Uterus (tissue), 4 donors: ENCODE data around the gene DMP1. TPM values are rescaled to one million over a fixed set of nuclear protein-coding genes. Genes with fewer than 3 reads are reported as not detected.

Source experiments
- DNase-seq, 2 donors: peaks; one replicate each; pipeline ENCODE4 v3.0.0-alpha.2; 2019 to 2020
- H3K27ac ChIP-seq, 2 donors: fragments of 200-600 bp; sonication (generic); 1 replicate in 1 of 2; 2 replicates in 1 of 2; pipeline ENCODE4 v1.5.1; 2016 to 2018
- H3K27me3 ChIP-seq, 2 donors: fragments of 200-600 bp; sonication (generic); one replicate each; pipeline ENCODE4 v1.5.1; 2018 to 2019; ENCODE audit warnings: control low read depth in 1 of 2
- H3K36me3 ChIP-seq, 2 donors: fragments of 200-600 bp; sonication (generic); one replicate each; pipeline ENCODE4 v1.5.1; 2019; ENCODE audit warnings: control low read depth in 1 of 2
- H3K4me1 ChIP-seq, 2 donors: fragments of 200-600 bp; sonication (generic); one replicate each; pipeline ENCODE4 v1.5.1; 2018 to 2019; ENCODE audit warnings: control low read depth in 1 of 2
- H3K4me3 ChIP-seq, 2 donors: fragments of 200-600 bp; sonication (generic); 1 replicate in 1 of 2; 2 replicates in 1 of 2; pipeline ENCODE4 v1.5.1; 2018 to 2019; ENCODE audit warnings: mild to moderate bottlenecking in 1 of 2
- H3K9me3 ChIP-seq, 2 donors: fragments of 200-600 bp; sonication (generic); one replicate each; pipeline ENCODE4 v1.5.1; 2019; ENCODE audit warnings: control low read depth in 1 of 2
- POLR2A ChIP-seq, 2 donors: fragments of 450-650 bp; IDR thresholded peaks; one replicate each; pipeline ENCODE4 v1.6.1; 2016; ENCODE audit warnings: antibody characterized with exemption in 2 of 2, mild to moderate bottlenecking in 1 of 2, moderate library complexity in 1 of 2
- intact Hi-C: fragments of 100-400 bp; cut with DNase I; formaldehyde crosslinking; loops from one replicate; pipeline ENCODE4 v1.15.1; 2023; ENCODE audit warnings: low total_unique reads
- total RNA-seq, 4 donors: library from RNA; depleted of rRNA in 3 of 4; stranded (reverse); fragments of >200 nt in 3 of 4; gene quantifications; one replicate each; pipeline versions ENCODE4 v1.1.0 to v1.2.4, GENCODE V29; 2014 to 2023
- TF ChIP-seq, protein P1 (sequence below), 4 experiments: fragments of 200-600 bp in 2 of 4; fragments of 450-650 bp in 2 of 4; sonication (generic) in 2 of 4; IDR thresholded peaks; one replicate each; pipeline ENCODE4 v1.5.1; 2016 to 2019; ENCODE audit warnings: antibody characterized with exemption in 4 of 4, mild to moderate bottlenecking in 2 of 4, moderate library complexity in 1 of 4
- donor health status: DM: yes; HTN: yes; CAD: no.

DMP1 gene, protein sequence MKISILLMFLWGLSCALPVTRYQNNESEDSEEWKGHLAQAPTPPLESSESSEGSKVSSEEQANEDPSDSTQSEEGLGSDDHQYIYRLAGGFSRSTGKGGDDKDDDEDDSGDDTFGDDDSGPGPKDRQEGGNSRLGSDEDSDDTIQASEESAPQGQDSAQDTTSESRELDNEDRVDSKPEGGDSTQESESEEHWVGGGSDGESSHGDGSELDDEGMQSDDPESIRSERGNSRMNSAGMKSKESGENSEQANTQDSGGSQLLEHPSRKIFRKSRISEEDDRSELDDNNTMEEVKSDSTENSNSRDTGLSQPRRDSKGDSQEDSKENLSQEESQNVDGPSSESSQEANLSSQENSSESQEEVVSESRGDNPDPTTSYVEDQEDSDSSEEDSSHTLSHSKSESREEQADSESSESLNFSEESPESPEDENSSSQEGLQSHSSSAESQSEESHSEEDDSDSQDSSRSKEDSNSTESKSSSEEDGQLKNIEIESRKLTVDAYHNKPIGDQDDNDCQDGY
- not detected for total RNA-seq

DNA sequence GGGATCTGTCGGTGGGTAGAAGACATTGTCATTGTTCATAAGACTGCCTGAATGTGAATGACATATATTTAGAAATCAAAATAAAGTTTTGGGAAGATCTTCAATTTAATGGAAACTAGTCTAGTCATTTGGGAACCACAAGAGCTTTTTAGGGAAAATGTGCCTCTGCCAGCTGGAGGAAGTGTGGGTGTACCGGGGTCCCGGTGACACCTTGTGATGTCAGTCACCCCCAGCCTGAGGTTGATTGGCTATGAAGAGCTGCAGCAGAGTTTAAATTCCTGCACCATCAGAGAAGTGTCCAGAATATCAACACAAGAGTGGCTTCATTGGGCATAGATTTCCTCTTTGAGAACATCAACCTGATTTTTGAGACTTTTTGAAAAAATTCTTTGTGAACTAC, at the start of gene DMP1:
Gene DMP1 (plus strand): TSS at position 301 of the 400 bp plus-strand sequence. CDS start 6,213 bp downstream, outside the sequence.
- Histone ChIP-seq H3K4me1 (no peaks in the 10 kb centered on the region), H3K27me3 (no peaks in the 10 kb centered on the region), H3K27ac (no peak within 1 kb of the TSS), H3K4me3 (no peak within 1 kb of the TSS), H3K9me3 (no peaks in the 10 kb centered on the region), H3K36me3 (no peaks in the 10 kb centered on the region)
- intact Hi-C loops, result no loop called here
- TF ChIP-seq POLR2A (IDR thresholded peaks at IDR 0.05), result no peak
- TF ChIP-seq, protein P1, sequence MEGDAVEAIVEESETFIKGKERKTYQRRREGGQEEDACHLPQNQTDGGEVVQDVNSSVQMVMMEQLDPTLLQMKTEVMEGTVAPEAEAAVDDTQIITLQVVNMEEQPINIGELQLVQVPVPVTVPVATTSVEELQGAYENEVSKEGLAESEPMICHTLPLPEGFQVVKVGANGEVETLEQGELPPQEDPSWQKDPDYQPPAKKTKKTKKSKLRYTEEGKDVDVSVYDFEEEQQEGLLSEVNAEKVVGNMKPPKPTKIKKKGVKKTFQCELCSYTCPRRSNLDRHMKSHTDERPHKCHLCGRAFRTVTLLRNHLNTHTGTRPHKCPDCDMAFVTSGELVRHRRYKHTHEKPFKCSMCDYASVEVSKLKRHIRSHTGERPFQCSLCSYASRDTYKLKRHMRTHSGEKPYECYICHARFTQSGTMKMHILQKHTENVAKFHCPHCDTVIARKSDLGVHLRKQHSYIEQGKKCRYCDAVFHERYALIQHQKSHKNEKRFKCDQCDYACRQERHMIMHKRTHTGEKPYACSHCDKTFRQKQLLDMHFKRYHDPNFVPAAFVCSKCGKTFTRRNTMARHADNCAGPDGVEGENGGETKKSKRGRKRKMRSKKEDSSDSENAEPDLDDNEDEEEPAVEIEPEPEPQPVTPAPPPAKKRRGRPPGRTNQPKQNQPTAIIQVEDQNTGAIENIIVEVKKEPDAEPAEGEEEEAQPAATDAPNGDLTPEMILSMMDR (IDR thresholded peaks at IDR 0.05), result no peak
- no peak for DNase-seq

DNA sequence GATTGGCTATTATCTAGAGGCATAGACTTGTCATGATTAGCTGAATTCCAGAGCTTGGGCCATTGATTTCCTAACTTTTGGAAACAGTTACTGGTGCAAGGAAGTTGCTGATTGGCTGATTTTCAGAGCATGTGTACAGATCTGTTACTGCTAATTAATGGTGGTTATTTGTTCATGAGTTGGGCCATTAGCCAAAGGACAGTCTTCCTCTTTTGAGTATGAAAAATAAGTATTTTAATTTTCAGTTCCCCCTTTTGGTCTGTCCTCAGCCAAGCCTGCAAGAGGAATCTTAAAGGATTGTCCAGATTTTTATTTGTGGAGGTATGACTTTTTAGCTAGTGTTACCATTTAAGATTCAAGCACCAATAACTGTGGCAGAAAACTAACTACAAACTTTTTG, 48.7 kb upstream of the DMP1 start:
- Histone ChIP-seq H3K9me3 (no peaks in the 10 kb centered on the region), H3K4me1 (no peaks in the 10 kb centered on the region), H3K4me3 (no peak overlapping the region), H3K27ac (no peak overlapping the region), H3K36me3 (no peaks in the 10 kb centered on the region), H3K27me3 (no peaks in the 10 kb centered on the region)
- intact Hi-C loops, result no loop called here
- TF ChIP-seq, protein P1 (IDR thresholded peaks at IDR 0.05), result no peak
- TF ChIP-seq POLR2A (IDR thresholded peaks at IDR 0.05), result no peak
- DNase-seq, result no peak

DNA sequence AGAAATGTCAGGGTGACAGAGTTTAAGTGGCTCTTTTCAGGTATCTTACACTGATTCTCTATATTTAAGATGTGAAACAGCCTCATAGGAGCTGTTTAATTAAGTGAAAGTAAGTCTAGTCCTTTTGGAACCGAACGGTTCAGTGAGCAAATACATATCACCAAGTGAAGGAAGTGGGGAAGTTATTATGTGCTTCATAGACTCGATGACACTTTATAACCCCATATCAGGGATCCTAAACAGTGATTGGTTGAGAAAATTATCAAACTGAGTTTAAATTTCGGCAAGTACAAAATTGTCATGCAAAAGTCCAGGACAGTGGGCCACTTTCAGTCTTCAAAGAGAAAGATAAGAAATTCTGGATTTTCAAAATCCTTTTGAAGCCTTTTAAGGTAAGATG, 41.9 kb upstream of the DMP1 start, which contains the start of gene DSPP:
Gene DSPP (plus strand): TSS at position 301 of the 400 bp plus-strand sequence. CDS start 2,380 bp downstream, outside the sequence.
- no peaks in the 10 kb centered on the region for H3K27me3 ChIP-seq
- no peaks in the 10 kb centered on the region for H3K9me3 ChIP-seq
- TF ChIP-seq, protein P1 (IDR thresholded peaks at IDR 0.05), result no peak
- no peak within 1 kb of the TSS for H3K27ac ChIP-seq
- no peak for DNase-seq
- intact Hi-C loops, result loop anchor here (5.0 kb wide), 1 partner anchor 1549 kb away; no protein-coding TSS in a partner anchor
- no peak within 1 kb of the TSS for H3K4me3 ChIP-seq
- H3K4me1 ChIP-seq, result no peaks in the 10 kb centered on the region
- no peaks in the 10 kb centered on the region for H3K36me3 ChIP-seq

DNA sequence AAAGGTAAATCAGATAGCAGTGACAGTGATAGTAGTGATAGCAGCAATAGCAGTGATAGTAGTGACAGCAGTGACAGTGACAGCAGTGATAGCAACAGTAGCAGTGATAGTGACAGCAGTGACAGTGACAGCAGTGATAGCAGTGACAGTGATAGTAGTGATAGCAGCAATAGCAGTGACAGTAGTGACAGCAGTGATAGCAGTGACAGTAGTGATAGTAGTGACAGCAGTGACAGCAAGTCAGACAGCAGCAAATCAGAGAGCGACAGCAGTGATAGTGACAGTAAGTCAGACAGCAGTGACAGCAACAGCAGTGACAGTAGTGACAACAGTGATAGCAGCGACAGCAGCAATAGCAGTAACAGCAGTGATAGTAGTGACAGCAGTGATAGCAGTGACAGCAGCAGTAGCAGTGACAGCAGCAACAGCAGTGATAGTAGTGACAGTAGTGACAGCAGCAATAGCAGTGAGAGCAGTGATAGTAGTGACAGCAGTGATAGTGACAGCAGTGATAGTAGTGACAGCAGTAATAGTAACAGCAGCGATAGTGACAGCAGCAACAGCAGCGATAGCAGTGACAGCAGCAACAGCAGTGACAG, 35.7 kb upstream of the DMP1 start:
- TF ChIP-seq POLR2A (IDR thresholded peaks at IDR 0.05), result no peak
- TF ChIP-seq, protein P1 (IDR thresholded peaks at IDR 0.05), result no peak
- no peaks in the 10 kb centered on the region for H3K36me3 ChIP-seq
- intact Hi-C loops, result no loop called here
- H3K27me3 ChIP-seq, result no peaks in the 10 kb centered on the region
- no peak overlapping the region for H3K27ac ChIP-seq
- no peaks in the 10 kb centered on the region for H3K4me1 ChIP-seq
- no peaks in the 10 kb centered on the region for H3K9me3 ChIP-seq
- no peak overlapping the region for H3K4me3 ChIP-seq
- no peak for DNase-seq

DNA sequence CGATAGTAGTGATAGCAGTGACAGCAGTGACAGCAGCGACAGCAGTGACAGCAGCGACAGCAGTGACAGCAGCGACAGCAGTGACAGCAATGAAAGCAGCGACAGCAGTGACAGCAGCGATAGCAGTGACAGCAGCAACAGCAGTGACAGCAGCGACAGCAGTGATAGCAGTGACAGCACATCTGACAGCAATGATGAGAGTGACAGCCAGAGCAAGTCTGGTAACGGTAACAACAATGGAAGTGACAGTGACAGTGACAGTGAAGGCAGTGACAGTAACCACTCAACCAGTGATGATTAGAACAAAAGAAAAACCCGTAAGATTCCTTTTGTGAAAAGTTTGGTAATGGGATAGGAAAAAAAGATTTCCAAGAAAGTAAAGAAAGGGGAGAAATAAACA, 33.8 kb upstream of the DMP1 start:
- Histone ChIP-seq H3K27me3 (no peaks in the 10 kb centered on the region), H3K4me3 (no peak overlapping the region), H3K36me3 (no peaks in the 10 kb centered on the region), H3K4me1 (no peaks in the 10 kb centered on the region), H3K27ac (no peak overlapping the region), H3K9me3 (no peaks in the 10 kb centered on the region)
- no peak for TF ChIP-seq POLR2A (IDR thresholded peaks at IDR 0.05)
- TF ChIP-seq, protein P1 (IDR thresholded peaks at IDR 0.05), result no peak
- intact Hi-C loops, result no loop called here
- no peak for DNase-seq
